ENCODE data around the gene MARK4. TPM values are rescaled to one million over a fixed set of nuclear protein-coding genes. Genes with fewer than 3 reads are reported as not detected.

The MARK4 gene
- total and polyA plus RNA-seq, 12 donors = 5.6 to 53.3 (median 26.6) TPM

- 93 to 97% (median 95%) methylated on average over 3 to 19 of the region's 19 CpGs for WGBS, 4 donors
- no peak for TF ChIP-seq POLR2A (IDR thresholded peaks at IDR 0.05)
- no peak for DNase-seq
- Histone ChIP-seq H3K27ac (no peak overlapping the region), H3K4me1 (replicated peaks in 1 of 2) (peaks cover 0 to 6% of the 10 kb centered on the region in 2 donors), H3K4me3 (no peak overlapping the region), H3K9me3 (replicated peaks in 1 of 3) (no peaks in the 10 kb centered on the region), H3K36me3 (replicated peaks in 1 of 2) (no peaks in the 10 kb centered on the region), H3K27me3 (no peaks in the 10 kb centered on the region)
- intact Hi-C loops (cut with DNase I) = loop anchor here in 1 of 2 donors (10.0 kb wide), 1 partner anchor 76 kb away; no protein-coding TSS in a partner anchor
Observed at GRCh38 chr19:45258862-45259261, 7.8 kb downstream of the MARK4 start.

- peaks cover 0 to 11% of the 10 kb centered on the region in 2 donors for H3K36me3 ChIP-seq (replicated peaks in 1 of 2)
- no peaks in the 10 kb centered on the region for H3K9me3 ChIP-seq (replicated peaks in 1 of 3)
- H3K4me1 ChIP-seq (replicated peaks in 1 of 2) = no peaks in the 10 kb centered on the region
- WGBS, 4 donors = 86 to 100% (median 92%) methylated on average over 4 to 6 of the region's 6 CpGs
- TF ChIP-seq, protein P1, sequence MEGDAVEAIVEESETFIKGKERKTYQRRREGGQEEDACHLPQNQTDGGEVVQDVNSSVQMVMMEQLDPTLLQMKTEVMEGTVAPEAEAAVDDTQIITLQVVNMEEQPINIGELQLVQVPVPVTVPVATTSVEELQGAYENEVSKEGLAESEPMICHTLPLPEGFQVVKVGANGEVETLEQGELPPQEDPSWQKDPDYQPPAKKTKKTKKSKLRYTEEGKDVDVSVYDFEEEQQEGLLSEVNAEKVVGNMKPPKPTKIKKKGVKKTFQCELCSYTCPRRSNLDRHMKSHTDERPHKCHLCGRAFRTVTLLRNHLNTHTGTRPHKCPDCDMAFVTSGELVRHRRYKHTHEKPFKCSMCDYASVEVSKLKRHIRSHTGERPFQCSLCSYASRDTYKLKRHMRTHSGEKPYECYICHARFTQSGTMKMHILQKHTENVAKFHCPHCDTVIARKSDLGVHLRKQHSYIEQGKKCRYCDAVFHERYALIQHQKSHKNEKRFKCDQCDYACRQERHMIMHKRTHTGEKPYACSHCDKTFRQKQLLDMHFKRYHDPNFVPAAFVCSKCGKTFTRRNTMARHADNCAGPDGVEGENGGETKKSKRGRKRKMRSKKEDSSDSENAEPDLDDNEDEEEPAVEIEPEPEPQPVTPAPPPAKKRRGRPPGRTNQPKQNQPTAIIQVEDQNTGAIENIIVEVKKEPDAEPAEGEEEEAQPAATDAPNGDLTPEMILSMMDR (IDR thresholded peaks at IDR 0.05) = no peak
- TF ChIP-seq POLR2A (IDR thresholded peaks at IDR 0.05) = no peak
- intact Hi-C loops (cut with DNase I) = no loop called here
- no peak overlapping the region for H3K27ac ChIP-seq
- no peak overlapping the region for H3K4me3 ChIP-seq
- DNase-seq = no peak
- no peaks in the 10 kb centered on the region for H3K27me3 ChIP-seq
Observed at GRCh38 chr19:45262570-45262969, 11.5 kb downstream of the MARK4 start.

DNA sequence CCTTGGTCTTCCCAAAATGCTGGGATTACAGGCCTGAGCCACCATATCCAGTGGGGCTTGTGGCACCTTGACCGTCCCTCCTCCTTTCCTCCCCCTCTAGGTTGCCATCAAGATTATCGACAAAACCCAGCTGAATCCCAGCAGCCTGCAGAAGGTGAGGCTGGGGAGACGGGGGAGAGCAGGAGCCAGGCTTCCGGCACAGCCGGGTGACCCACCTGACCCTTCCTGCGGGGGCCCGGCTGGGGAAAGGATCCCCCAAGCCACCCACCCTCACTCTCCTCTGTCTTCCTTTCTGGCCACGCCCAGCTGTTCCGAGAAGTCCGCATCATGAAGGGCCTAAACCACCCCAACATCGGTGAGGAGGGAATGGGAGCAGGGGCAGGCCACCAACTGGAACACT lies 11.9 kb downstream of the MARK4 start:
- peaks cover 0 to 14% of the 10 kb centered on the region in 2 donors for H3K36me3 ChIP-seq (replicated peaks in 1 of 2)
- TF ChIP-seq, protein P1 (IDR thresholded peaks at IDR 0.05) = no peak
- TF ChIP-seq POLR2A (IDR thresholded peaks at IDR 0.05) = no peak
- H3K27ac ChIP-seq = no peak overlapping the region
- H3K9me3 ChIP-seq (replicated peaks in 1 of 3) = no peaks in the 10 kb centered on the region
- H3K4me3 ChIP-seq = no peak overlapping the region
- H3K4me1 ChIP-seq (replicated peaks in 1 of 2) = no peaks in the 10 kb centered on the region
- intact Hi-C loops (cut with DNase I) = no loop called here
- H3K27me3 ChIP-seq = no peaks in the 10 kb centered on the region
- DNase-seq = no peak
- 89 to 96% (median 89%) methylated on average over 8 to 11 of the region's 11 CpGs for WGBS, 4 donors

DNA sequence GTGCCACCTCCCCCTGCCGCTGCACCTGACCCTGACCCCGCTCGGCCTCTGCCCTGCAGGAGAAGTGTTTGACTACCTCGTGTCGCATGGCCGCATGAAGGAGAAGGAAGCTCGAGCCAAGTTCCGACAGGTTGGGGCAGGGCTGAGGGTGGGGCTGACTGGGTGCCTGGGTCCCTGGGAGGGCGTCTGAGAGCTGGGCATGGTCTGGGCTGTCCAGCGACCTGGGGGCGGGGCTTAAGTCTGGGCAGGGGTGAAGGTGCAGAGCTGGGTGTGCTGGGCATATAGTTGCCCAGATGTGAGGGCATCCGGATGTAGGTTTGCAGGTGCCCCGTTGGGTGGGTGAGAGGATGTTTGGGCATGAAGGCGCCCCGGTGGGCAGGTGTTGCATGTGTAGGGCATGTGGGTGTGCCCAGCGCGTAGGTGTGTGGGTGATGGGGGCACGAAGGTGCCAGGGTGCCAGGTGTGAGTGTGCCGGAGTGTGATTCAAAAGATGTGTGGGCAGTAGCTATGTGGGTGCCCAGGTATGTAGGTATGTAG lies 13.8 kb downstream of the MARK4 start:
- intact Hi-C loops (cut with DNase I) = no loop called here
- H3K9me3 ChIP-seq (replicated peaks in 1 of 3) = no peaks in the 10 kb centered on the region
- no peaks in the 10 kb centered on the region for H3K27me3 ChIP-seq
- H3K36me3 ChIP-seq (replicated peaks in 1 of 2) = peaks cover 0 to 21% of the 10 kb centered on the region in 2 donors
- no peaks in the 10 kb centered on the region for H3K4me1 ChIP-seq (replicated peaks in 1 of 2)
- no peak for DNase-seq
- no peak overlapping the region for H3K27ac ChIP-seq
- WGBS, 4 donors = 89 to 95% (median 94%) methylated on average over 16 to 19 of the region's 19 CpGs
- H3K4me3 ChIP-seq = no peak overlapping the region
- no peak for TF ChIP-seq POLR2A (IDR thresholded peaks at IDR 0.05)
- TF ChIP-seq, protein P1 (IDR thresholded peaks at IDR 0.05) = no peak

DNA sequence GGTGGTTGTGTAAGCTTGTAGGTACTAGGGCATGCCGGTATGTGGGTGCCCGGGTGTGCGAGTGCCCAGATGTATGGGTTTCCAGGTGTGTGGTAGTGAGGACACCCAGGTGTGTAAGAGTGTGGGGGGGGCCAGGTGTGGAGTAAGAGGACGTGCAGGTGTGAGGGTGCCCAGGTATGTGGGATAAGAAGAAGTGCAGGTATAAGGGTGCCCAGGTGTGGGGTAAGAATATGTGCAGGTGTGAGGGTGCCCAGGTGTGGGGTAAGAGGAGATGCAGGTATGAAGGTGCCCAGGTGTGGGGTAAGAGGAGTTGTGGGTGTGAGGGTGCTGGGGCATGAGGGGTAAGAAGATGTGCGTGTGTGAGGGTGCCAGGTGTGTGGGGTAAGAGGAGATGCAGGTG lies 14.3 kb downstream of the MARK4 start:
- DNase-seq = no peak
- Histone ChIP-seq H3K27me3 (no peaks in the 10 kb centered on the region), H3K36me3 (replicated peaks in 1 of 2) (peaks cover 0 to 21% of the 10 kb centered on the region in 2 donors), H3K4me3 (no peak overlapping the region), H3K4me1 (replicated peaks in 1 of 2) (no peaks in the 10 kb centered on the region), H3K27ac (no peak overlapping the region), H3K9me3 (replicated peaks in 1 of 3) (no peaks in the 10 kb centered on the region)
- no peak for TF ChIP-seq POLR2A (IDR thresholded peaks at IDR 0.05)
- TF ChIP-seq, protein P1 (IDR thresholded peaks at IDR 0.05) = no peak
- intact Hi-C loops (cut with DNase I) = no loop called here
- 89 to 94% (median 92%) methylated on average over 5 of the region's 5 CpGs for WGBS, 4 donors

Data from adrenal gland (tissue), 12 donors.